ENCODE data around the gene MEI1. TPM values are rescaled to one million over a fixed set of nuclear protein-coding genes. Genes with fewer than 3 reads are reported as not detected.

Gene MEI1
- total RNA-seq, 1 experiment from 2014 or later = 0.18 TPM

DNA sequence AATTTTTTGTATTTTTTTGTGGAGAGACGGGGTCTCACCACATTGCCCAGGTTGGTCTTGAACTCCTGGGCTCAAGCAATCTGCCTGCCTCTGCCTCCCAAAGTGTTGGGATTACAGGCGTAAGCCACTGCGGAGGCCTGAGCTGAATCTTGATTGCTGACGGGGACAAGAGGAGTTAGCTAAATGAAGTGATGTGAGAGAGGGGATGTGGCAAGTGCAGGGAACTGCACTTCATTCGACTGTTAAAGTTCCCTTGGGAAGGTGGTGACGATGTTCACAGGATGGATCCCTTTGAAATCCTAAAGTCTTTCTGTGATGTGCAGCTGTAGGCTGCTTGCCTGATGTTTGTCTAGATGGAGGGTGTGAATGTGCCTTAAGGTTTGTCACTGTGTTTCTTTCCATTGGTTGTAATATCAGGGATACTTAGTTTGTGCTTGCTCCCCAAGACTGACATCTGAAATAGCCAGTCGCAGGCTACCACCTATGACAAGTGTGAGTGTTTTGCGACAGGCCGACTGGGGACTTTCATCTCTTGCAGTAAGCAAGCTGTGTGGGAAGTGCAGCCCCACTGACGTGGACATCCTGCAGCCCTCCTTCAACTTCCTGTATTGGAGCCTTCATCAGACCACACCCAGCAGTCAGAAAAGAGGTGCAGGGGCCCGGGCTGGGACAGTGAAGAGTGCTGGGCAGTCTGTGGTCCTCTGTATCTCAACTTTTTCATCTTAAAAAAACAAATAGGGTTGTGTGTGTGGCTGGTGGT lies 81.6 kb downstream of the MEI1 start:
- no peak overlapping the region for H3K27ac ChIP-seq (ENCODE audit: low read length)
- ATAC-seq (no peak), DNase-seq (ENCODE audit: low read depth, low spot score) (no peak)
- in situ Hi-C loops (cut with HindIII; ENCODE audit: low pct_unique_long_range_greater_than_20kb, low sequenced_read_pairs) (no loop called here), intact Hi-C loops (cut with micrococcal nuclease; ENCODE audit: unreplicated experiment) (no loop called here)
- no peaks in the 10 kb centered on the region for H3K27me3 ChIP-seq (ENCODE audit: control insufficient read depth, insufficient read depth, low read length)
- TF ChIP-seq TCF7L2 (IDR thresholded peaks at IDR 0.05; ENCODE audit: low read depth, low read length) (no peak), SIN3A (IDR thresholded peaks at IDR 0.05; ENCODE audit: borderline replicate concordance, insufficient read depth, low read depth, low read length) (no peak), POLR2AphosphoS5 (IDR thresholded peaks at IDR 0.05; ENCODE audit: low read depth, low read length) (no peak)
- TF ChIP-seq, protein P1, sequence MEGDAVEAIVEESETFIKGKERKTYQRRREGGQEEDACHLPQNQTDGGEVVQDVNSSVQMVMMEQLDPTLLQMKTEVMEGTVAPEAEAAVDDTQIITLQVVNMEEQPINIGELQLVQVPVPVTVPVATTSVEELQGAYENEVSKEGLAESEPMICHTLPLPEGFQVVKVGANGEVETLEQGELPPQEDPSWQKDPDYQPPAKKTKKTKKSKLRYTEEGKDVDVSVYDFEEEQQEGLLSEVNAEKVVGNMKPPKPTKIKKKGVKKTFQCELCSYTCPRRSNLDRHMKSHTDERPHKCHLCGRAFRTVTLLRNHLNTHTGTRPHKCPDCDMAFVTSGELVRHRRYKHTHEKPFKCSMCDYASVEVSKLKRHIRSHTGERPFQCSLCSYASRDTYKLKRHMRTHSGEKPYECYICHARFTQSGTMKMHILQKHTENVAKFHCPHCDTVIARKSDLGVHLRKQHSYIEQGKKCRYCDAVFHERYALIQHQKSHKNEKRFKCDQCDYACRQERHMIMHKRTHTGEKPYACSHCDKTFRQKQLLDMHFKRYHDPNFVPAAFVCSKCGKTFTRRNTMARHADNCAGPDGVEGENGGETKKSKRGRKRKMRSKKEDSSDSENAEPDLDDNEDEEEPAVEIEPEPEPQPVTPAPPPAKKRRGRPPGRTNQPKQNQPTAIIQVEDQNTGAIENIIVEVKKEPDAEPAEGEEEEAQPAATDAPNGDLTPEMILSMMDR (IDR thresholded peaks at IDR 0.05) = no peak
- TF ChIP-seq, protein P2, sequence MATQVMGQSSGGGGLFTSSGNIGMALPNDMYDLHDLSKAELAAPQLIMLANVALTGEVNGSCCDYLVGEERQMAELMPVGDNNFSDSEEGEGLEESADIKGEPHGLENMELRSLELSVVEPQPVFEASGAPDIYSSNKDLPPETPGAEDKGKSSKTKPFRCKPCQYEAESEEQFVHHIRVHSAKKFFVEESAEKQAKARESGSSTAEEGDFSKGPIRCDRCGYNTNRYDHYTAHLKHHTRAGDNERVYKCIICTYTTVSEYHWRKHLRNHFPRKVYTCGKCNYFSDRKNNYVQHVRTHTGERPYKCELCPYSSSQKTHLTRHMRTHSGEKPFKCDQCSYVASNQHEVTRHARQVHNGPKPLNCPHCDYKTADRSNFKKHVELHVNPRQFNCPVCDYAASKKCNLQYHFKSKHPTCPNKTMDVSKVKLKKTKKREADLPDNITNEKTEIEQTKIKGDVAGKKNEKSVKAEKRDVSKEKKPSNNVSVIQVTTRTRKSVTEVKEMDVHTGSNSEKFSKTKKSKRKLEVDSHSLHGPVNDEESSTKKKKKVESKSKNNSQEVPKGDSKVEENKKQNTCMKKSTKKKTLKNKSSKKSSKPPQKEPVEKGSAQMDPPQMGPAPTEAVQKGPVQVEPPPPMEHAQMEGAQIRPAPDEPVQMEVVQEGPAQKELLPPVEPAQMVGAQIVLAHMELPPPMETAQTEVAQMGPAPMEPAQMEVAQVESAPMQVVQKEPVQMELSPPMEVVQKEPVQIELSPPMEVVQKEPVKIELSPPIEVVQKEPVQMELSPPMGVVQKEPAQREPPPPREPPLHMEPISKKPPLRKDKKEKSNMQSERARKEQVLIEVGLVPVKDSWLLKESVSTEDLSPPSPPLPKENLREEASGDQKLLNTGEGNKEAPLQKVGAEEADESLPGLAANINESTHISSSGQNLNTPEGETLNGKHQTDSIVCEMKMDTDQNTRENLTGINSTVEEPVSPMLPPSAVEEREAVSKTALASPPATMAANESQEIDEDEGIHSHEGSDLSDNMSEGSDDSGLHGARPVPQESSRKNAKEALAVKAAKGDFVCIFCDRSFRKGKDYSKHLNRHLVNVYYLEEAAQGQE (IDR thresholded peaks at IDR 0.05; ENCODE audit: insufficient read depth in 1 of 2, low read depth in 2 of 2, low read length in 1 of 2) = no peak
- H3K4me1 ChIP-seq (ENCODE audit: control insufficient read depth, insufficient read depth, low read length) = no peaks in the 10 kb centered on the region
- ChIA-PET CTCF (no interaction called here), POLR2A (interaction anchor here (0.6 kb wide), 1 partner anchor 595 kb away, joined by 3 read pairs; no protein-coding TSS in a partner anchor)
- no peaks in the 10 kb centered on the region for H3K9me3 ChIP-seq (ENCODE audit: control insufficient read depth, insufficient read depth, low read depth, low read length)
- no TSS peak for BruUV-seq (replicated peaks)
- H3K4me3 ChIP-seq (ENCODE audit: low read depth in 2 of 2, low read length in 2 of 2) = no peak overlapping the region
- no peaks in the 10 kb centered on the region for H3K36me3 ChIP-seq (ENCODE audit: control insufficient read depth, insufficient read depth, low read length)

GRCh38 chr22:41781507-41781906 lies 82.2 kb downstream of the MEI1 start:
- Histone ChIP-seq H3K27ac (ENCODE audit: low read length) (no peak overlapping the region), H3K36me3 (ENCODE audit: control insufficient read depth, insufficient read depth, low read length) (no peaks in the 10 kb centered on the region), H3K27me3 (ENCODE audit: control insufficient read depth, insufficient read depth, low read length) (no peaks in the 10 kb centered on the region), H3K4me1 (ENCODE audit: control insufficient read depth, insufficient read depth, low read length) (no peaks in the 10 kb centered on the region), H3K9me3 (ENCODE audit: control insufficient read depth, insufficient read depth, low read depth, low read length) (no peaks in the 10 kb centered on the region), H3K4me3 (ENCODE audit: low read depth in 2 of 2, low read length in 2 of 2) (no peak overlapping the region)
- no peak for DNase-seq (ENCODE audit: low read depth, low spot score)
- CTCF ChIA-PET = no interaction called here
- POLR2A ChIA-PET = no interaction called here
- in situ Hi-C loops (cut with HindIII; ENCODE audit: low pct_unique_long_range_greater_than_20kb, low sequenced_read_pairs) = no loop called here
- intact Hi-C loops (cut with micrococcal nuclease; ENCODE audit: unreplicated experiment) = no loop called here
- TF ChIP-seq POLR2AphosphoS5 (IDR thresholded peaks at IDR 0.05; ENCODE audit: low read depth, low read length) (no peak), TCF7L2 (IDR thresholded peaks at IDR 0.05; ENCODE audit: low read depth, low read length) (no peak), SIN3A (IDR thresholded peaks at IDR 0.05; ENCODE audit: borderline replicate concordance, insufficient read depth, low read depth, low read length) (no peak)
- TF ChIP-seq, protein P1 (IDR thresholded peaks at IDR 0.05) = no peak
- TF ChIP-seq, protein P2 (IDR thresholded peaks at IDR 0.05; ENCODE audit: insufficient read depth in 1 of 2, low read depth in 2 of 2, low read length in 1 of 2) = no peak
- no TSS peak for BruUV-seq (replicated peaks)
- ATAC-seq = no peak

Measured in Panc1 (cell line).